ENCODE data around the gene PPARGC1A.

PPARGC1A gene

GRCh38 chr4:23770011-23770410 lies 119.8 kb downstream of the PPARGC1A start:
- DNase-seq, result peak; percentile 58

GRCh38 chr4:23769406-23769805 lies 120.4 kb downstream of the PPARGC1A start:
- no peak for DNase-seq

GRCh38 chr4:23768541-23768940 lies 121.3 kb downstream of the PPARGC1A start:
- no peak for DNase-seq

GRCh38 chr4:23766344-23766743 lies 123.5 kb downstream of the PPARGC1A start:
- DNase-seq, result no peak

- no peak for DNase-seq
These were observed 126.3 kb downstream of the PPARGC1A start for GRCh38 chr4:23763559-23763958.

GRCh38 chr4:23762551-23762950 lies 127.3 kb downstream of the PPARGC1A start:
- no peak for DNase-seq

GRCh38 chr4:23759066-23759465 lies 130.8 kb downstream of the PPARGC1A start:
- no peak for DNase-seq

- no peak for DNase-seq
These were observed 135.2 kb downstream of the PPARGC1A start for GRCh38 chr4:23754688-23755087.

GRCh38 chr4:23750125-23750524 lies 139.7 kb downstream of the PPARGC1A start:
- no peak for DNase-seq

GRCh38 chr4:23747281-23747735 lies 142.5 kb downstream of the PPARGC1A start:
- no peak for DNase-seq

- no peak for DNase-seq
These were observed 143.2 kb downstream of the PPARGC1A start for GRCh38 chr4:23746672-23747071.

GRCh38 chr4:23746027-23746426 lies 143.8 kb downstream of the PPARGC1A start:
- DNase-seq, result no peak

- DNase-seq, result no peak
These were observed 144.5 kb downstream of the PPARGC1A start for GRCh38 chr4:23745377-23745776.

Data from fibroblast of skin of back (primary cell).